ENCODE data around the gene PCGF2. TPM values are rescaled to one million over a fixed set of nuclear protein-coding genes. Genes with fewer than 3 reads are reported as not detected.

PCGF2 gene
- total and polyA plus RNA-seq, 2 of the 8 experiments (the other 6 are each of a cell fraction or from before 2014, with no cell fraction given): 42.1 to 93.3 TPM

DNA sequence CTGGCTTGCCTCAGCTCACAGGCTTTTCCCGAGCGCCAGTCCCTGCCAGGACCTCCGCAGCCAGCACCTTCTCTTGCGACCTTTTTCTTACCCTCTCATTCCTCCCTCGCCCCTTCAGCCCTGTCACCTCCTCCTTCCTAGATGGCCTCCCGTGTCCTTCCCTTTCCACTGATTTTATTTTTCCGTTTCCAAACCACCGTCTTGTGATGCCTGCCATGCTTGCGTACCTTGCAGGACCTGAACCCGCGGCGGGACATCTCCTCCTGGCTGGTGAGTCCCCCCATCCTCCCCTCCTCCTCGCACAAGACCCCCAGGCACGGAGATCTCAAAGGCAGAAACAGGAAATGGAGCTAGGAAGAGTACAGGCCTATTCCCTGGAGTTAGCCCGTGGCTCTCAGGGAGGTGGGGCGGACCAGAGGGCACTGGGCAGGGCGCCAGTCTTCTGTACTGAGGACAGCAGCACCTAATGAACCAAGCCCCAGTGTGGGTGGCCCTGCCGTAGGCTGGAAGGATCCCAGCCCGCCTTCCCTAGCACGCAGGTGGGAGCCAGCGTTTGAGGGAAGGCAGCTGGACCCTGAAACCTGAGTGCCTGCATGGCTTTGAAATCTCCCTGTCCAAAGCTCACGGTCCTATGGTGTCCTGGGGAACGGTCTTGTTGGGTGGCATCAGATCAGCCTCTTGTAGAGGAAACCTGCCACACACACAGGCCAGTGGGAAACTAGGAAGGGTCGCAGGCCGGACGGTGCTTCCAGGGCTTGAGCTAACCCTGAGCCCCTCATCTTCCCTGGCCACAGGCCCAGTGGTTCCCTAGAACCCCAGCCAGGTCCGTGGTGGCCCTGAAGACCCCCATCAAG is 17.4 kb downstream of the PCGF2 start:
- no peaks in the 10 kb centered on the region for H3K9me3 ChIP-seq (ENCODE audit: insufficient read depth in 2 of 2, low read depth in 1 of 2, low read length in 1 of 2)
- H4K8ac ChIP-seq (ENCODE audit: extremely low read depth, insufficient read depth, low read length): no peak overlapping the region; the same call in none of the 2 replicates
- peak overlapping the region; percentile 88 to 94 for H3K4me2 ChIP-seq (ENCODE audit: insufficient read depth in 1 of 2, low read depth in 2 of 2, low read length in 2 of 2)
- H4K5ac ChIP-seq (ENCODE audit: insufficient read length, low read depth, low read length): no peak overlapping the region
- peak overlapping the region; percentile 4 for H3K4ac ChIP-seq (replicated peaks; ENCODE audit: insufficient read length, low read depth, low read length)
- no peak overlapping the region for H3K56ac ChIP-seq (replicated peaks; ENCODE audit: insufficient read length, low read depth, low read length)
- H3K4me3 ChIP-seq (ENCODE audit: extremely low read depth in 1 of 4, insufficient read depth in 2 of 4, low read depth in 3 of 4, low read length in 4 of 4): peak overlapping the region; percentile 48 to 72 (median 63)
- H3K18ac ChIP-seq (ENCODE audit: extremely low read depth, low read length): peak overlapping the region; percentile 71
- H2BK5ac ChIP-seq (ENCODE audit: low read depth, low read length): peak overlapping the region; percentile 90; the same call in 1 of the 2 replicates
- peak in 1 of 2 experiments; percentile 77 for DNase-seq (ENCODE audit: low read depth in 1 of 2, low spot score in 2 of 2)
- H2BK120ac ChIP-seq (replicated peaks; ENCODE audit: low read depth, low read length): no peak overlapping the region
- no peaks in the 10 kb centered on the region for H3K79me1 ChIP-seq (ENCODE audit: low read depth, low read length)
- no peak for FAIRE-seq
- H3K79me2 ChIP-seq (ENCODE audit: control insufficient read depth in 1 of 2, insufficient read depth in 2 of 2, low read length in 2 of 2): no peaks in the 10 kb centered on the region
- H4K91ac ChIP-seq (replicated peaks; ENCODE audit: insufficient read length, low read length): peak overlapping the region; percentile 76
- H2BK20ac ChIP-seq (ENCODE audit: low read length): no peak overlapping the region
- peak overlapping the region; percentile 2; the same call in 1 of the 2 replicates for H2AK5ac ChIP-seq (ENCODE audit: low read depth, low read length)
- WGBS, 2 experiments (ENCODE audit: extremely low coverage in 1 of 2, insufficient coverage in 1 of 2, insufficient read length in 1 of 2, insufficient replicate concordance in 2 of 2, low coverage in 1 of 2, low lambda C conversion rate in 2 of 2, missing lambda C conversion rate in 1 of 2): 39% methylated on average over 21 of the region's 27 CpGs; no CpG with 5 or more reads in 1 of the 2 experiments
- H3K4me1 ChIP-seq (replicated peaks in 1 of 4; ENCODE audit: control insufficient read depth in 3 of 4, insufficient read depth in 4 of 4, low read length in 3 of 4): peaks cover 0 to 14% (median 6%) of the 10 kb centered on the region in 4 experiments; a peak in 5 of 7 replicates
- H3K36me3 ChIP-seq (ENCODE audit: control insufficient read depth in 2 of 4, insufficient read depth in 4 of 4, low read length in 3 of 4): peaks cover 0 to 6% (median 2%) of the 10 kb centered on the region in 4 experiments; a peak in 5 of 8 replicates
- peak overlapping the region; percentile 80; the same call in 1 of the 2 replicates for H2BK12ac ChIP-seq (ENCODE audit: low read depth, low read length)
- POLR2A ChIA-PET (ENCODE audit: partially characterized antibody): interaction anchor here (0.6 to 7.0 kb wide), 23 partner anchors 8 to 474 kb away, joined by 3 to 40 read pairs (median 4); partner anchors contain the start of genes CWC25, MLLT6, PCGF2 and PSMB3
- peak overlapping the region; percentile 98 for H2BK15ac ChIP-seq (ENCODE audit: low read length)
- H3K9ac ChIP-seq (replicated peaks in 1 of 4; ENCODE audit: extremely low read depth in 1 of 4, low read depth in 3 of 4, low read length in 3 of 4): peak overlapping the region in 3 of 4 experiments; percentile 40 to 51 (median 46); a peak in 5 of 7 replicates
- peaks cover 9% of the 10 kb centered on the region; the same call in 1 of the 2 replicates for H3K23me2 ChIP-seq (ENCODE audit: low read depth, low read length)
- H3K14ac ChIP-seq (ENCODE audit: insufficient read length): no peak overlapping the region
- H2AFZ ChIP-seq (ENCODE audit: low read length): peak overlapping the region; percentile 47; the same call in 1 of the 2 replicates
- H3K27me3 ChIP-seq (replicated peaks in 1 of 4; ENCODE audit: control insufficient read depth in 3 of 4, extremely low read depth in 1 of 4, insufficient read depth in 3 of 4, low read length in 3 of 4): peaks cover 0 to 17% (median 7%) of the 10 kb centered on the region in 4 experiments; a peak in 3 of 7 replicates
- peaks cover 9 to 27% of the 10 kb centered on the region in 2 experiments for H4K20me1 ChIP-seq (replicated peaks in 1 of 2; ENCODE audit: control insufficient read depth in 1 of 2, insufficient read depth in 2 of 2, low read length in 2 of 2)
- CTCF ChIA-PET (ENCODE audit: partially characterized antibody): interaction anchor here (0.7 to 3.7 kb wide), 19 partner anchors 8 to 141 kb away, joined by 3 to 29 read pairs (median 4); partner anchors contain the start of gene EPOP
- no peak overlapping the region for H3K23ac ChIP-seq (ENCODE audit: insufficient read length)
- H3K27ac ChIP-seq (ENCODE audit: low read depth, low read length): no peak overlapping the region
- TF ChIP-seq, protein P1, sequence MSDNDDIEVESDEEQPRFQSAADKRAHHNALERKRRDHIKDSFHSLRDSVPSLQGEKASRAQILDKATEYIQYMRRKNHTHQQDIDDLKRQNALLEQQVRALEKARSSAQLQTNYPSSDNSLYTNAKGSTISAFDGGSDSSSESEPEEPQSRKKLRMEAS (IDR thresholded peaks at IDR 0.05): 0 out of 2 replicates have a peak, but pooled peaks have one; percentile 3
- TF ChIP-seq EGR1 (IDR thresholded peaks at IDR 0.05; ENCODE audit: borderline replicate concordance, low read depth, low read length) (no peak), KDM1A (IDR thresholded peaks at IDR 0.05; ENCODE audit: borderline replicate concordance, low read length) (no peak), SIRT6 (IDR thresholded peaks at IDR 0.05; ENCODE audit: low read length) (no peak), SP1 (IDR thresholded peaks at IDR 0.05; ENCODE audit: low read depth, low read length) (no peak), CREB1 (IDR thresholded peaks at IDR 0.05) (0 out of 2 replicates have a peak, but pooled peaks have one; percentile 47), BACH1 (IDR thresholded peaks at IDR 0.05; ENCODE audit: low read length) (no peak), ZNF274 (IDR thresholded peaks at IDR 0.05; ENCODE audit: borderline replicate concordance, extremely low read depth, low read length) (no peak), SRF (IDR thresholded peaks at IDR 0.05; ENCODE audit: low read depth, low read length) (no peak)
- TF ChIP-seq, protein P2, sequence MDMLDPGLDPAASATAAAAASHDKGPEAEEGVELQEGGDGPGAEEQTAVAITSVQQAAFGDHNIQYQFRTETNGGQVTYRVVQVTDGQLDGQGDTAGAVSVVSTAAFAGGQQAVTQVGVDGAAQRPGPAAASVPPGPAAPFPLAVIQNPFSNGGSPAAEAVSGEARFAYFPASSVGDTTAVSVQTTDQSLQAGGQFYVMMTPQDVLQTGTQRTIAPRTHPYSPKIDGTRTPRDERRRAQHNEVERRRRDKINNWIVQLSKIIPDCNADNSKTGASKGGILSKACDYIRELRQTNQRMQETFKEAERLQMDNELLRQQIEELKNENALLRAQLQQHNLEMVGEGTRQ (IDR thresholded peaks at IDR 0.05; ENCODE audit: low read length): no peak
